HUES48 (cell line): ENCODE data around the gene MYO3A.
"Not testable (repeated sequence)": the region's sequence is repeated elsewhere in the genome, so short reads cannot be mapped to it uniquely, and the experiment has no call there.

ENCODE experiments used
- H3K27ac ChIP-seq: one replicate; pipeline ENCODE4 v1.7.0; 2013; ENCODE audit warnings: low read depth, low read length, inconsistent platforms
- H3K27me3 ChIP-seq: 2 replicates; pipeline ENCODE4 v1.6.1; 2013; ENCODE audit warnings: mild to moderate bottlenecking, low read length; ENCODE audit not compliant: control insufficient read depth, insufficient read depth
- H3K36me3 ChIP-seq: 2 replicates; pipeline ENCODE4 v1.6.1; 2013; ENCODE audit warnings: low read length; ENCODE audit not compliant: control insufficient read depth, insufficient read depth
- H3K4me1 ChIP-seq: 2 replicates; pipeline ENCODE4 v1.6.1; 2013; ENCODE audit warnings: mild to moderate bottlenecking, low read length; ENCODE audit not compliant: control insufficient read depth, insufficient read depth
- H3K4me3 ChIP-seq: 2 replicates; pipeline ENCODE4 v1.5.1; 2013; ENCODE audit warnings: mild to moderate bottlenecking, low read depth, low read length
- H3K9ac ChIP-seq: 2 replicates; pipeline ENCODE4 v1.6.1; 2013; ENCODE audit warnings: mild to moderate bottlenecking, low read depth, low read length, moderate library complexity
- H3K9me3 ChIP-seq: 2 replicates; pipeline ENCODE4 v1.6.1; 2013; ENCODE audit warnings: low read length; ENCODE audit not compliant: control insufficient read depth, insufficient read depth

MYO3A gene

DNA sequence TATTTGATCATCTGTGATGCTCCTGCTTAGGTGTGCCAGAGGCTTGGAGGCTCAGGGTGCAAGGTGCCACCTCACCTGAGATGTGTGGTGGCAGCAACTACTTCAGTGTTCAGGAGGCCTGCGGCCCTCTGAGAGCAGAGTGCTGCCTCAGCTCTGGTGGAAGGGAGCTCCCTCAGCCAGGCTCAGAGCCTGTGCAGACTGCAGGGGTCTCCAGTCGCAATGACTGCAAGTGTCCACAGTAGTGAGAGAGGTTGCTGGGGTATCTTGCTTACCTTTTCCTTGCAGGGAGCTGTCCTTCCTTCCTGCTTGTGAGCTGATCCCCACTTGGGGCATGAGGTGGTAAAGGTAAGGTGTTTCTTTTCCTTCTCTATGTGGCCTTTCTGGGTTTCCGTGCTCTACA, 151.5 kb downstream of the MYO3A start:
- no peaks in the 10 kb centered on the region for H3K36me3 ChIP-seq
- no peak overlapping the region for H3K27ac ChIP-seq
- H3K27me3 ChIP-seq = no peaks in the 10 kb centered on the region
- H3K9me3 ChIP-seq = no peaks in the 10 kb centered on the region
- H3K4me3 ChIP-seq = no peak overlapping the region
- H3K9ac ChIP-seq = no peak overlapping the region
- H3K4me1 ChIP-seq = peaks cover 6% of the 10 kb centered on the region; the same call in 1 of the 2 replicates

DNA sequence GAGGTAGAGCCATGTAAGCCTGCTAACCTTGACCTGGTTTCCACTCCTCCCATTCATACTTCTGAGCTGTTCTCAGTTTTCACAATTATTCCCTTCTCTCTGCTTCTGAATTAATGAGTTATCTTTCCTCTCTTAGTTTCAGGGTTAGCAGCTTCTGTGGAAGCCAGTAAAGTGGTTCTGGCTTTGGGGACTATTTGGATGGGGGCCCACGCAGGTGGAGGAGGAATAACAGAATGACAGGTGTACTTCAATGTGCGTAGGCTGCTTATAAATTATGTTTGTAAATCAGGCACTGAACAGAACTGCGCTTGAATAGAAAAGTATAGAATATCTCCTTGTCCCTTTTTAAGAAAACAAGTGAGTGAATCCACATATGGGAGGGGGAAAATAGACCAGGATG, 153.6 kb downstream of the MYO3A start:
- Histone ChIP-seq H3K27me3 (no peaks in the 10 kb centered on the region), H3K9ac (no peak overlapping the region), H3K4me1 (peaks cover 6% of the 10 kb centered on the region; the same call in 1 of the 2 replicates), H3K4me3 (no peak overlapping the region), H3K9me3 (no peaks in the 10 kb centered on the region), H3K27ac (no peak overlapping the region), H3K36me3 (no peaks in the 10 kb centered on the region)

DNA sequence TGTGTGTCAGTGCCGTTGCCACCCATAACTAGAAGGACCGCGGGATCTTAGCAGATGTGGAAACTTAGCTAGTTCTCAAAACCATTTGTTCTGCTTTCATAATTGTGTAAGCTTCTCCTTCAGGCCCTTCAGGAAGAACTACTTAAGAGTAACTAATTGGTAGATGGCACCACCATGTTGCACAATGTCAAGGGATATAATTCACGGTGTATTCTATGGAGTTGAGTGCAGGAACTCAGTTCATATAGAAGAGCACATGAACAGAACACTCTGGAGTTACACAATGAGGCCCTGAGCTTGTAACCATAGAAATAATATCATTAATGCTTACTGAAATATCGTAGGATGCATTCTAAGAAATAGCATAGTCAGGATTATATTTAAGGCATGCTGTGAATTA, 156.0 kb downstream of the MYO3A start:
- H3K27me3 ChIP-seq = no peaks in the 10 kb centered on the region
- no peak overlapping the region for H3K4me3 ChIP-seq
- H3K27ac ChIP-seq = no peak overlapping the region
- no peaks in the 10 kb centered on the region for H3K9me3 ChIP-seq
- peaks cover 6% of the 10 kb centered on the region; the same call in 1 of the 2 replicates for H3K4me1 ChIP-seq
- no peaks in the 10 kb centered on the region for H3K36me3 ChIP-seq
- H3K9ac ChIP-seq = no peak overlapping the region

DNA sequence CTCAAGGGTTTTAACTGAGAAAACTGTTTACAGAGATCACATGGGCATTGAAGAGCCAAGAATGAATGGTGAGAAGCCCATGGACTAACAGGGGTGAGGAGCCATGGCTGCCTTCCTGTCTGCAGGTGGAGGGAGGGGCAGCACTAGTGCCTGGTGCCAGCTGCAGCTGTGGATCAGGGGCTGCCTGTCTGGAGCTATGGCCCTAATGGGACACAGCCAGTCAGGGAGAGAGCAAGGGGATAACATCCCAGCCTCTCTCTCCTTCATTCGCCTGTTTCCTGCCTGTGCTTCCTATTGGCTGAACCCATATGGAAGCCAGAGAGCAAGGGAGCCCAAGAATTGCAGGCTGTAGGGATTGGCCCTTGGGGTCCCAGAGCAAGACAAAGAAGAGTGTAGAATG, 156.7 kb downstream of the MYO3A start:
- no peaks in the 10 kb centered on the region for H3K27me3 ChIP-seq
- no peak overlapping the region for H3K9ac ChIP-seq
- no peak overlapping the region for H3K4me3 ChIP-seq
- no peak overlapping the region for H3K27ac ChIP-seq
- H3K36me3 ChIP-seq = no peaks in the 10 kb centered on the region
- H3K9me3 ChIP-seq = no peaks in the 10 kb centered on the region
- peaks cover under 1% of the 10 kb centered on the region; the same call in 1 of the 2 replicates for H3K4me1 ChIP-seq

DNA sequence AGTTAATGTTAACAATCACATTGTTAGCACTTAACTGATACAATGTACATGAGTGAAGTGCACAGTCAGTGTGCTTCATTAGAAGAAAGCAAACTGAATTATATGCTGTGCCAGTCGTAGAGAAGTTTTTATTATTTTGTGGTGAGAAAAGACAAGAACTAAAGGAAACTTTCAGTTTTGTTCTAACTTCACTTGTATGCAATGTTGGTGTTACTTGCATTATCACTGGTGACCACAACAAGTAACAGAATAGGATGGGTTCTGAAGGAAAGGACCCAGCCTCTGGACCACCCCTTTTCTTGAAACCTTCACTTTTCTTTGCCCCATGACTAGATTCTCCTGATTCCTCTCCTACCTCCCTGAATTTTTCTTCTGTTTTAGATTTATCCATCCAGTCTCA, 159.2 kb downstream of the MYO3A start:
- Histone ChIP-seq H3K27me3 (no peaks in the 10 kb centered on the region), H3K4me3 (no peak overlapping the region), H3K4me1 (no peaks in the 10 kb centered on the region), H3K9me3 (no peaks in the 10 kb centered on the region), H3K36me3 (no peaks in the 10 kb centered on the region), H3K9ac (no peak overlapping the region), H3K27ac (no peak overlapping the region)

- H3K9me3 ChIP-seq = no peaks in the 10 kb centered on the region
- H3K9ac ChIP-seq = no peak overlapping the region
- no peaks in the 10 kb centered on the region for H3K4me1 ChIP-seq
- H3K27me3 ChIP-seq = no peaks in the 10 kb centered on the region
- H3K27ac ChIP-seq = no peak overlapping the region
- H3K36me3 ChIP-seq = no peaks in the 10 kb centered on the region
- H3K4me3 ChIP-seq = no peak overlapping the region
These were observed 161.8 kb downstream of the MYO3A start for GRCh38 chr10:26095781-26096180.

DNA sequence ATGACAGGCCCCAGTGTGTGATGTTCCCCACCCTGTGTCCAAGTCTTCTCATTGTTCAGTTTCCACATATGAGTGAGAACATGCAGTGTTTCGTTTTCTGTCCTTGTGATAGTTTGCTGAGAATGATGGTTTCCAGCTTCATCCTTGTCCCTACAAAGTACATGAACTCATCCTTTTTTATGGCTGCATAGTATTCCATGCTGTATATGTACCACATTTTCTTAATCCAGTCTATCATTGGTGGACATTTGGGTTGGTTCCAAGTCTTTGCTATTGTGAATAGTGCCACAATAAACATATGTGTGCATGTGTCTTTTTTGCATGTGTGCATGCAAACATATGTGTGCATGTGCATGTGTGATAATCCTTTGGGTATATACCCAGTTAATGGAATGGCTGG, 163.5 kb downstream of the MYO3A start:
- H3K9me3 ChIP-seq, H3K4me3 ChIP-seq, H3K27ac ChIP-seq, H3K9ac ChIP-seq, H3K4me1 ChIP-seq, H3K27me3 ChIP-seq, H3K36me3 ChIP-seq: not testable (repeated sequence)

DNA sequence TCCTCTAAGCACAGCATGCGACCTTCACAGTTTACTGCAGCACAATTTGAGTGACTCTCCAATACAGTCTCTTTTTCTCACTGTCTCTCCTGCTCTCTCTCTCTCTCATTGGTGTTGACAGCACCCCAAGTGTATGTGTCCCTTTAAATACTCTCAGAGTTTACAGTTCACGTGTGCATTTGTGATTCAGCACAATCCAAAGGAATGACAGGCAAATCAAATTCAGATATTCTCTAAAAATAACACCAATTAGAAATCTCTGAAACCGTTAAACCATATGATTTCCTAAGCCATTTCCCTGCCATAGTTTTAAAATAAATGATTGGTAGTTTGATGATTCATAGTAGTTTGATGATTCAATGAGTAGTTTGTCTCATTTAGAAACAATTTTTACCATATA, 178.5 kb downstream of the MYO3A start:
- Histone ChIP-seq H3K27me3 (no peaks in the 10 kb centered on the region), H3K27ac (no peak overlapping the region), H3K9ac (no peak overlapping the region), H3K4me3 (no peak overlapping the region), H3K4me1 (no peaks in the 10 kb centered on the region), H3K36me3 (no peaks in the 10 kb centered on the region), H3K9me3 (no peaks in the 10 kb centered on the region)

GRCh38 chr10:26138613-26139012, 204.6 kb downstream of the MYO3A start:
- Histone ChIP-seq H3K36me3 (no peaks in the 10 kb centered on the region), H3K27me3 (no peaks in the 10 kb centered on the region), H3K9ac (no peak overlapping the region), H3K9me3 (peaks cover 3% of the 10 kb centered on the region; the same call in 1 of the 2 replicates), H3K4me3 (no peak overlapping the region), H3K27ac (no peak overlapping the region), H3K4me1 (no peaks in the 10 kb centered on the region)

GRCh38 chr10:26156019-26156418, 222.0 kb downstream of the MYO3A start:
- no peak overlapping the region for H3K9ac ChIP-seq
- H3K27me3 ChIP-seq = no peaks in the 10 kb centered on the region
- H3K4me3 ChIP-seq = no peak overlapping the region
- no peak overlapping the region for H3K27ac ChIP-seq
- peaks cover 2% of the 10 kb centered on the region; the same call in 1 of the 2 replicates for H3K4me1 ChIP-seq
- H3K36me3 ChIP-seq = no peaks in the 10 kb centered on the region
- no peaks in the 10 kb centered on the region for H3K9me3 ChIP-seq

GRCh38 chr10:26157734-26158133, 223.7 kb downstream of the MYO3A start:
- Histone ChIP-seq H3K9ac (no peak overlapping the region), H3K27me3 (no peaks in the 10 kb centered on the region), H3K4me1 (peaks cover 14% of the 10 kb centered on the region), H3K27ac (no peak overlapping the region), H3K36me3 (no peaks in the 10 kb centered on the region), H3K4me3 (no peak overlapping the region), H3K9me3 (no peaks in the 10 kb centered on the region)

DNA sequence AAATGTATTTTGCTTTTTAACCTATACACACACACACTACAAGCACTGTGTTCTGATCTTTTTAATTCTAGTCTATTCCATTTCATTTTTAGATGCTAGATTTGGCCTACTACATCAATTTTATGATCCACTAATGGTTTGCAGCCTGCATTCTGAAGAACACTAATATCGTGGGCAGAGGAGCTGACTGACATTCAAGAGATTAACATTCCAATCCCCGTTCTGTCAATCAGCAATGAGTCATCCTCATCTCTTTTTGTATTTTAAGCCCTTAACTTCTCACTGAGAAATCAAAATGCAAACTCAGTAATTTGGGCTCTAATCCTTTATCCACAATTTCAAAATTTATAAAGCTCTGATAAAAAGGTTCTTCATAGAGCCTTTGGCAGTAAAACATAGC, 235.4 kb downstream of the MYO3A start:
- H3K9ac ChIP-seq = no peak overlapping the region
- H3K4me1 ChIP-seq = peaks cover 42% of the 10 kb centered on the region
- no peaks in the 10 kb centered on the region for H3K36me3 ChIP-seq
- H3K9me3 ChIP-seq = no peaks in the 10 kb centered on the region
- H3K4me3 ChIP-seq = no peak overlapping the region
- no peak overlapping the region for H3K27ac ChIP-seq
- no peaks in the 10 kb centered on the region for H3K27me3 ChIP-seq
